Tibial nerve (tissue), 4 donors: ENCODE results near the gene RBM38. TPM values are rescaled to one million over a fixed set of nuclear protein-coding genes. Genes with fewer than 3 reads are reported as not detected.

ENCODE experiments used
- DNase-seq, 2 donors: peaks; one replicate each; pipeline ENCODE4 v3.0.0-alpha.2; 2019; ENCODE audit warnings: low spot score in 2 of 2
- H3K27ac ChIP-seq, 4 donors: fragments of 200-600 bp; sonication (generic) in 3 of 4; one replicate each; pipeline ENCODE4 v1.5.1; 2017 to 2019; ENCODE audit warnings: mild to moderate bottlenecking in 1 of 4
- H3K27me3 ChIP-seq, 2 donors: fragments of 200-600 bp; sonication (generic) in 1 of 2; one replicate each; pipeline versions ENCODE4 v1.5.1 to v1.6.0; 2017 to 2019
- H3K36me3 ChIP-seq, 3 donors: fragments of 200-600 bp; sonication (generic); one replicate each; pipeline ENCODE4 v1.5.1; 2018 to 2019
- H3K4me1 ChIP-seq, 4 donors: fragments of 200-600 bp; sonication (generic) in 3 of 4; one replicate each; pipeline ENCODE4 v1.5.1; 2017 to 2019
- H3K4me3 ChIP-seq, 4 donors: fragments of 200-600 bp; sonication (generic) in 3 of 4; one replicate each; pipeline ENCODE4 v1.5.1; 2017 to 2019; ENCODE audit warnings: mild to moderate bottlenecking in 1 of 4, moderate library complexity in 1 of 4
- H3K9me3 ChIP-seq, 4 donors: fragments of 200-600 bp; sonication (generic) in 3 of 4; one replicate each; pipeline ENCODE4 v1.5.1; 2017 to 2019
- EP300 ChIP-seq, 2 donors: sonication (generic); formaldehyde crosslinking; IDR thresholded peaks; one replicate each; pipeline ENCODE4 v1.6.1; 2017; ENCODE audit warnings: antibody characterized with exemption in 2 of 2, mild to moderate bottlenecking in 1 of 2
- POLR2A ChIP-seq, 2 donors: fragments of 450-650 bp; IDR thresholded peaks; one replicate each; pipeline ENCODE4 v1.6.1; 2017; ENCODE audit warnings: antibody characterized with exemption in 2 of 2, mild to moderate bottlenecking in 2 of 2, moderate library complexity in 2 of 2
- WGBS, 2 donors: methylation state at CpG; one replicate each; pipeline ENCODE4 v1.1.5; 2018; 5-methylcytosine and 5-hydroxymethylcytosine counted together
- total RNA-seq, 4 donors: library from RNA; depleted of rRNA; stranded (reverse); fragments of >200 nt; gene quantifications; one replicate each; pipeline ENCODE4 v1.1.0, GENCODE V29; 2016
- TF ChIP-seq, protein P1 (sequence below), 5 experiments: fragments of 200-600 bp in 3 of 5; fragments of 450-650 bp in 2 of 5; sonication (generic) in 3 of 5; IDR thresholded peaks; one replicate each; pipeline ENCODE4 v1.5.1; 2016 to 2019; ENCODE audit warnings: antibody characterized with exemption in 5 of 5, mild to moderate bottlenecking in 3 of 5, moderate library complexity in 2 of 5

The RBM38 gene
- total RNA-seq, 4 donors from 2014 or later: 4.8 to 14.4 (median 5.8) TPM

DNA sequence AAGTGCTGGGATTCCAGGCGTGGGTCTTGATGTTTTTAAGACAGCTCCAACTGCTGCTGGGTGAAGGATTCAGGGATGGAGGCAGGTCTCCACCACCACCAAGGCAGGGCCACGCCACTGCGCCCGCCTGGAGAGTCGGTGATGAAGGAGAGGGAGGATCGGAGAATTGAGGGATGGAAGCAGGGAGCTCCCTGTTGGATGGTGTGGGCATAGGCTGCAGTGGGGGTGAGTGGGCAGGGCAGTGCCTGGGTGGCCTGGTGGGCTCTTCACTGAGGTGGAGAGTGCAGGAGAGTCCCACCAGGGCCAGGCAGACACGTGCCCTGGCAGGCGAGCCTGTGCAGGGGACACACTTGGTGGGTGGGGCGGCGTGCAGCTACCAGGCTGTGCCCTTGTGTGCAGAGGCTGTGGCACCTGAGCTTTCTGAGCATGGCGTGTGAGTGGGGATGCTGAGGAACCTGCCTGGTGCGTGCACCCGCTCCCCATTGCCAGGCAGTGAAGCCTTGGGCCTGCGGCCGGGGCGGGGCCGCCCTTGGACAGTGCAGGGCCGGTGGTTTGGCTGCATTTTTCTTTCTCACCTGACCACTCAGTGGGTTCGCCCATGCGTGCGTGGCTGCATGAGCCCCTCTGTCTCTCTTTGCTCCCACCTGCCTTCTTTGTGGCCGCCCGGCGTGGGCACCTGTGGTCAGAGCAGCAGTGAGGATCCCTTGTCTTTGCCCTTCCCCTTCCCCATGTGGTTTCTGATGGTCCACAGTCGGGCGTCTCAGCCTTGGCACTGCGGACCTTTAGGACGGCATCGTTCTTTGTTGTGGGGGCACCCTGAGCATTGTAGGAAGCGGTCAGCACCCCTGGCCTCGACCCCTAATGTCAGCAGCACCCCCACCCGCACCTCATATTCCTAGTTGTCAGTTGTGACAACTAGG lies 11.3 kb downstream of the RBM38 start:
- TF ChIP-seq EP300 (IDR thresholded peaks at IDR 0.05) (no peak), POLR2A (IDR thresholded peaks at IDR 0.05) (no peak)
- TF ChIP-seq, protein P1, sequence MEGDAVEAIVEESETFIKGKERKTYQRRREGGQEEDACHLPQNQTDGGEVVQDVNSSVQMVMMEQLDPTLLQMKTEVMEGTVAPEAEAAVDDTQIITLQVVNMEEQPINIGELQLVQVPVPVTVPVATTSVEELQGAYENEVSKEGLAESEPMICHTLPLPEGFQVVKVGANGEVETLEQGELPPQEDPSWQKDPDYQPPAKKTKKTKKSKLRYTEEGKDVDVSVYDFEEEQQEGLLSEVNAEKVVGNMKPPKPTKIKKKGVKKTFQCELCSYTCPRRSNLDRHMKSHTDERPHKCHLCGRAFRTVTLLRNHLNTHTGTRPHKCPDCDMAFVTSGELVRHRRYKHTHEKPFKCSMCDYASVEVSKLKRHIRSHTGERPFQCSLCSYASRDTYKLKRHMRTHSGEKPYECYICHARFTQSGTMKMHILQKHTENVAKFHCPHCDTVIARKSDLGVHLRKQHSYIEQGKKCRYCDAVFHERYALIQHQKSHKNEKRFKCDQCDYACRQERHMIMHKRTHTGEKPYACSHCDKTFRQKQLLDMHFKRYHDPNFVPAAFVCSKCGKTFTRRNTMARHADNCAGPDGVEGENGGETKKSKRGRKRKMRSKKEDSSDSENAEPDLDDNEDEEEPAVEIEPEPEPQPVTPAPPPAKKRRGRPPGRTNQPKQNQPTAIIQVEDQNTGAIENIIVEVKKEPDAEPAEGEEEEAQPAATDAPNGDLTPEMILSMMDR (IDR thresholded peaks at IDR 0.05): no peak
- peaks cover 0 to 40% (median 38%) of the 10 kb centered on the region in 4 donors for H3K4me1 ChIP-seq
- DNase-seq: no peak
- H3K27me3 ChIP-seq: no peaks in the 10 kb centered on the region
- H3K4me3 ChIP-seq: no peak overlapping the region
- no peak overlapping the region for H3K27ac ChIP-seq
- peaks cover 0 to 61% (median 0%) of the 10 kb centered on the region in 3 donors for H3K36me3 ChIP-seq
- 95 to 97% methylated on average over 29 to 32 of the region's 32 CpGs for WGBS, 2 donors
- H3K9me3 ChIP-seq: no peaks in the 10 kb centered on the region

DNA sequence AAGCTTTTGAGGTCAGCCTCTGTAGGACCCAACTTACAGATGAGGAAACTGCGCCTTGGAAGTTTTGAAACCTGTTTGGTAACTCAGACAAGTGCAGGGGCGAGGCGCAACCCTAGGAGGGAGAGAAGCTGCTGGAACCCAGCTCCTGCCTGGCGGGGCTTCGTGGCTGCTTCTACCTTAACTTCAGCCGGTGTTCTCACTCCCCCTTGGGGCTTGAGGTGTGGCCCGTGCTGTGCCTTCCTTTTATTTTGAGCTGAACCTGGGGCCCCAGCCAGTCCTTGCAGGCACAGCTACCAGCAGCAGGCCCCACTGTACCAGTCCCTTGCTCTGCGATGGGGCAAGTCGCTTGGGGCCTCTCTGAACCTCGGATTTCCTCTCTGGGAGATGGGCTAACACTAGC lies 12.0 kb downstream of the RBM38 start:
- H3K4me1 ChIP-seq: peaks cover 0 to 33% (median 30%) of the 10 kb centered on the region in 4 donors
- H3K27me3 ChIP-seq: no peaks in the 10 kb centered on the region
- TF ChIP-seq EP300 (IDR thresholded peaks at IDR 0.05) (no peak), POLR2A (IDR thresholded peaks at IDR 0.05) (no peak)
- TF ChIP-seq, protein P1 (IDR thresholded peaks at IDR 0.05): no peak
- no peaks in the 10 kb centered on the region for H3K9me3 ChIP-seq
- H3K36me3 ChIP-seq: peaks cover 0 to 67% (median 5%) of the 10 kb centered on the region in 3 donors
- H3K4me3 ChIP-seq: no peak overlapping the region
- DNase-seq: no peak
- 90 to 92% methylated on average over 10 of the region's 10 CpGs for WGBS, 2 donors
- H3K27ac ChIP-seq: no peak overlapping the region

DNA sequence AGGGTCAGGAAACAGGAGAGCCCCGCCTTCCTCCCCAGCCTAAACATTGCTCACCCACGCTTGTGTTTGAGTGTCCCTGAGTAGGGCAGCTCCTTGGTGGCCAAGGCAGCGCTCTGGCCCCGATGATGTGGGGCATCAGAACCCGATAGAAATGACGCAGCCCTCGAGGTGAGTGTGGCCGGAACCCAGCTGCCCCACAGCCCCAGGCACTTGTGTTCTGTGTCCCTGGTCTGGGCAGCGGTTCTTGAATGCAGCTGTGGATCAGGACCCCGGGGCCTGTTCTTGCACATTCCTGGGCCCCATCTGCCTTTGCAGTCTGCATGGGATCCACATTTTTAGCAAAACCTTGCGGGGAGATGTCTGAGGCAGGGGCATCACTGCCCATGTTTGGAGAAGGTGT lies 12.8 kb downstream of the RBM38 start:
- no peaks in the 10 kb centered on the region for H3K27me3 ChIP-seq
- peaks cover 0 to 75% (median 11%) of the 10 kb centered on the region in 3 donors for H3K36me3 ChIP-seq
- no peak for DNase-seq
- no peak overlapping the region for H3K27ac ChIP-seq
- H3K4me3 ChIP-seq: no peak overlapping the region
- peaks cover 0 to 25% (median 23%) of the 10 kb centered on the region in 4 donors for H3K4me1 ChIP-seq
- WGBS, 2 donors: 93 to 98% methylated on average over 10 to 11 of the region's 11 CpGs
- no peak for TF ChIP-seq EP300 (IDR thresholded peaks at IDR 0.05)
- TF ChIP-seq, protein P1 (IDR thresholded peaks at IDR 0.05): no peak
- H3K9me3 ChIP-seq: no peaks in the 10 kb centered on the region

DNA sequence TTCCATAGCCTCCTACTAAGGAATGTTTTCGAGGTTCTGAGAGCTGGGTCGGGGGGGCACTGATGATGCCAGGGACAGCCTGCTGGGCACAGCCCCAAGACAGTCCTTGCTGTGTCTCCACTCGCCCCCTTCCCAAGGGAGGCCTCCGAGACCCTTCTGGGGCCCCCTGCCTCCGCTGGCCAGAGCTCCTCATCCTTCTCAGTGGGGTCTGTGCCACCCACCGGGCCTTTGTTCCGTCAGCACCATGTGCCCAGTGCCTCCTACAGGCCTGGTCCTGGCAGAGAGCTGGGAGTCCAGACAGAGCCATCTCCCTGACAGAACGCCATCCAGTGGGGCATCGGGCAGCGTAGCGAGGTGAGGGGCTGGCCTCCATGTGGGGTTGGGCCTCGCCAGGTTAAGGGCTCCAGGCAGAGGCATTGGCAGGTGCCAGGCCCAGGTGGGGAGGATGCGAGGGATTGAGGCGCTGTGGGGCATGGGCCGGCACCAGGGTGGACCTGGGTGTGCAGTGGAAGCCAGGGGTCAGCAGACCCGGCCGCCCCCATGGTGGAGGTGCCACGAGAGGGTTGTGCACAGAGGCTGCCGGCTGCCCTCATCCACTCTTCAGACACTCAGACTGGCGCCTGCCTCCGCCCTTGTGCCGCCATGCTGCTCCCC lies 13.3 kb downstream of the RBM38 start:
- peaks cover 0 to 80% (median 12%) of the 10 kb centered on the region in 3 donors for H3K36me3 ChIP-seq
- no peaks in the 10 kb centered on the region for H3K9me3 ChIP-seq
- peaks cover 0 to 20% (median 17%) of the 10 kb centered on the region in 4 donors for H3K4me1 ChIP-seq
- H3K4me3 ChIP-seq: no peak overlapping the region
- no peaks in the 10 kb centered on the region for H3K27me3 ChIP-seq
- DNase-seq: no peak
- TF ChIP-seq POLR2A (IDR thresholded peaks at IDR 0.05) (no peak), EP300 (IDR thresholded peaks at IDR 0.05) (no peak)
- TF ChIP-seq, protein P1 (IDR thresholded peaks at IDR 0.05): no peak
- H3K27ac ChIP-seq: no peak overlapping the region
- 89 to 94% methylated on average over 22 of the region's 22 CpGs for WGBS, 2 donors
